GM12875 (cell line): ENCODE results near the gene WIPF3.

Experiments used
- H3K4me3 ChIP-seq: one replicate; pipeline ENCODE4 v1.5.1; 2011; ENCODE audit warnings: low read depth, low read length, control low read depth
- TF ChIP-seq, protein P1 (sequence below): IDR thresholded peaks from 2 replicates; pipeline ENCODE4 v1.5.1; 2011; ENCODE audit warnings: low read depth, mild to moderate bottlenecking, control low read depth, inconsistent platforms, low read length, moderate library complexity, borderline replicate concordance; ENCODE audit not compliant: insufficient read depth

Gene WIPF3

DNA sequence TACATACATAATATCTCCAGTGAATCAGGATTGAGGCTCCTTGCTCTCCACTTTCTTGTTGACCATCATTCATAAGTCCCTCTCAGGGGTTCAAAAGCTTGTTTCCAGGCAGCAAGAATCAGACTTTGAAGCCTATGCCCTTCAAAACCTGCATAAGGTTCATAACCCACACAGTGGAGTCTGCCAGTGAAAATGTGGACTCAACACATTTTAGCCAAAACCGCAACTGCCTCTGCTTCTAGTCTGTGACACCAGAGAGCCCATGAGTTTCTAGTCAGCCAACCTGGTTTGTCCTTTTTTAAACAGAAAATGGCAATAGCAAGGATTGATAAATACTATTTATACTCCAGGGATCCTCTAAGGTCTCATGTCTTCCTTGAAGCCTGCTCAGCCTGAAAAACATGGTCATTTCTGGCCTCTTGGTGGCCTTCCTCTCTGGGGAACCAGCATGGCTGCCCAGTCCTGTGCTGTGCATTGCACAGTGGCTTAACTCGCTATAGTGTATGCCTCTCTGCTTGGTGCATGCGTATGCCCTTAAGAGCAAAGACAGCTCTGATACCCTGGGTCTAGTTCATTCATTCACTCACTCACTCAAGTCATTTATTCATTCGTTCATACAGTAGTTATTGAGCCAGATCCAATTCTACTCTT is 67.5 kb downstream of the WIPF3 start:
- H3K4me3 ChIP-seq = no peak overlapping the region
- TF ChIP-seq, protein P1, sequence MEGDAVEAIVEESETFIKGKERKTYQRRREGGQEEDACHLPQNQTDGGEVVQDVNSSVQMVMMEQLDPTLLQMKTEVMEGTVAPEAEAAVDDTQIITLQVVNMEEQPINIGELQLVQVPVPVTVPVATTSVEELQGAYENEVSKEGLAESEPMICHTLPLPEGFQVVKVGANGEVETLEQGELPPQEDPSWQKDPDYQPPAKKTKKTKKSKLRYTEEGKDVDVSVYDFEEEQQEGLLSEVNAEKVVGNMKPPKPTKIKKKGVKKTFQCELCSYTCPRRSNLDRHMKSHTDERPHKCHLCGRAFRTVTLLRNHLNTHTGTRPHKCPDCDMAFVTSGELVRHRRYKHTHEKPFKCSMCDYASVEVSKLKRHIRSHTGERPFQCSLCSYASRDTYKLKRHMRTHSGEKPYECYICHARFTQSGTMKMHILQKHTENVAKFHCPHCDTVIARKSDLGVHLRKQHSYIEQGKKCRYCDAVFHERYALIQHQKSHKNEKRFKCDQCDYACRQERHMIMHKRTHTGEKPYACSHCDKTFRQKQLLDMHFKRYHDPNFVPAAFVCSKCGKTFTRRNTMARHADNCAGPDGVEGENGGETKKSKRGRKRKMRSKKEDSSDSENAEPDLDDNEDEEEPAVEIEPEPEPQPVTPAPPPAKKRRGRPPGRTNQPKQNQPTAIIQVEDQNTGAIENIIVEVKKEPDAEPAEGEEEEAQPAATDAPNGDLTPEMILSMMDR = no peak

DNA sequence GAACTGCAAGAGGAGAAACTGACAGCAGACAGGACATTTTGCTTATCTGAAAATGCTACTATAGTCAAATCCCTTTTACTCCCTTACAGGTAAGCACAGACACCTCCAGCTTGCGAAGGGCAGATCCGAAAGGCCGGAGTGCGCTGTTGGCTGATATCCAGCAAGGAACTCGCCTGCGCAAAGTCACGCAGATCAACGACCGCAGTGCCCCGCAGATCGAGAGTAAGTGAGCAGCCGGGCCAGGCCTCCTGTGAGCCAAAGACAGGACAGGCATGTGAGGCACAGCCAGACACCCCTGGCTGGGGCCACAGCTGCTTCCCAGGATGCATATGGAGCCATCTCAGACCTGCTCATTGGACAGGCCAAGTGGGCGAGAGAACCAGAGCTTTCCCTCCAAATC is 69.4 kb downstream of the WIPF3 start:
- TF ChIP-seq, protein P1 = no peak
- no peak overlapping the region for H3K4me3 ChIP-seq

- H3K4me3 ChIP-seq = no peak overlapping the region
- TF ChIP-seq, protein P1 = no peak
Observed at GRCh38 chr7:29877196-29877595, 70.9 kb downstream of the WIPF3 start.

DNA sequence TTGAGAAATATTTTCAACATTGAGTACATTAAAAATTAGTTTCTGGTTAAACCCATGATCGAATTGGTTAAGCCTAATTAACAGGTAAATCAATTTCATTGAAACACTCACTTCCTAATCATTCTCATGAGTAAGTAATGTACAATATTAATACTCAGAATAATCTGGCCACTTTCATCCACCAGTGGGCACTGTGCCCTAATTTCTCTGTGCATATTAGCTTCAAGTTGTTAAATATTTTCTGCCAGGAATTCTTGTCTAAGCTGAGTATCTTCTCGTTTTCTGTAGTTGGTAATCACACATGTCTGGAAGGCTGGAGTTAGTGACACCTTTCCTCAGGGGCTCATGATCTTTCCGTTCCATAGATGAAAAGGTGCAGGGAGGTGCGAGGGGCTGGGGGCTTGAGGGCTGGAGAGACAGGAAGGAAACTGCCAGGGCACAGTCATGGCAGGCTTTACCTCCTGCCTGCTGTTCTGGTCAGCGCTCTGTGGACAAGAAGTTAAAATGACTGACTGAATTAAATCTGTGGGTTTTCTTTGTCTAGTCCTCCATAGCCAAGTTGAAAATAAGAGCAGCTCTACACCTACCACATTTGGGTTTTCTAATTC is 71.9 kb downstream of the WIPF3 start:
- no peak overlapping the region for H3K4me3 ChIP-seq
- TF ChIP-seq, protein P1 = peak; percentile 42; the same call in 1 of the 2 replicates

DNA sequence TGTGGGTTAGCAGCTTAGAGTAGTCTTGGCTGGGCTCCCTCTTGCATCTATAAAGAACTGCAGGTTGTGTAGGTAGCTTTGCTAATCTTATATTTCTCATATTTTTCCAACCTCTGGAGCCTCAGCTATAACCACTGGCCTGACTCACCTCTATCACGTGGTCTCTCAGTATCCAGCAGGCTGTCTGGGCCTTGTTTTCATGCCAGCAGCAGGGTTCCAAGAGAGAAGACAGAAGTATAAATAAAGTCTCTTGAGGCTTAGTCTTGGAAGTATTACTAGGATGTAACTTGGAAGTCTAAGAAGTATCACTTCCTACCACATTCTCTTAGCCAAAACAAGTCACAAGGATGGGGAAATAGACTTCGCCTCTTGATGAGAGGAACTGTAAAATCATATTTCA is 73.3 kb downstream of the WIPF3 start:
- TF ChIP-seq, protein P1 = no peak
- no peak overlapping the region for H3K4me3 ChIP-seq

DNA sequence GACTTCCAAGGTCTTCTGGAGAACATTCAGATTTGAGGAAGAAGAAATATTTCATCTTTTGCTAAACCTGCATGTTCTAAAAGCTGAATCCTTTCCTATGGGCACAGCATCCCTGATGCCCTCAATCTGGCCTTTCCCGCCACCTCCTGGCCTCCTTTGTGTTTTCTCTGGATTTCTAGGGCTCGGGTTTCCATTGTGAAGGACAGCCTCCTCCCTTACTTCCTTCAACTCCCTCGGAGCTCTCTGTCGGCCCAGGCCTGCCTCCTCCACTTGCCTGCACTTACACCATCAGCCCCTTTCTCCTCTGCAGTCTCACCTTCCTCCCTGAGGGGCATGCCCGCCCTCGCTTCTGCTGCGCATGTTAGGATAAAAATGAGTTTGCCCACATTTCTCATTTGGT is 75.4 kb downstream of the WIPF3 start:
- TF ChIP-seq, protein P1 = no peak
- no peak overlapping the region for H3K4me3 ChIP-seq

DNA sequence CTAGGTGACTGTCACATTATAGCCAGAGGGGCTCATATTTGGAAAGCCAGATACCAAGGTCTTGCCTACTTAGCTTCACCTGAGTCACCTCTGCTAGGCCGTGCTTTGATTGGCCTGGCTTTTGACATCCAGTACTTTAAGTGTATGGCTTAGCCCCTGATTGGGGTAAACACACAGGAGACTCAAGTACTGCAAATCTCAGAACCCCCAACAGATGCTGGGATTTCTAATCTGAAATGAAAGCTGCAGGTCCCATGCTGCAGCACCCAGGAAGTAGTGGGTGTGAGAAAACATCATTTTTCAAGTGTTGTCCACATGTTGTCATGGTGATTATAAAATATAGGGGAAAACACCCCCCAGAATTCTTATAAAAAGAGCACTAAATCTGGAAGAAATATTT is 76.2 kb downstream of the WIPF3 start:
- H3K4me3 ChIP-seq = no peak overlapping the region
- TF ChIP-seq, protein P1 = no peak
